ENCODE measurements around the gene SOX11. TPM values are rescaled to one million over a fixed set of nuclear protein-coding genes. Genes with fewer than 3 reads are reported as not detected.
"Not testable (repeated sequence)": the region's sequence is repeated elsewhere in the genome, so short reads cannot be mapped to it uniquely, and the experiment has no call there.

The SOX11 gene
- total RNA-seq (2021) (22.5 to 24.8 TPM (median 24.0 TPM) in 3 replicates), Bru-seq, nascent RNA (percentile 94 among the genes with signal in this experiment)
- long read RNA-seq, experiment 1, full-length matches to known transcripts, result 23 of 23 reads
- long read RNA-seq, experiment 1, partial matches to known transcripts, result 0 of 23 reads
- long read RNA-seq, experiment 1, other reads (novel, unspliced or antisense), result 0 of 23 reads
- long read RNA-seq, experiment 2, full-length matches to known transcripts, result 42 of 42 reads
- long read RNA-seq, experiment 2, partial matches to known transcripts, result 0 of 42 reads
- long read RNA-seq, experiment 2, other reads (novel, unspliced or antisense), result 0 of 42 reads
- long read RNA-seq, experiment 3, full-length matches to known transcripts, result 5 of 5 reads
- long read RNA-seq, experiment 3, partial matches to known transcripts, result 0 of 5 reads
- long read RNA-seq, experiment 3, other reads (novel, unspliced or antisense), result 0 of 5 reads

DNA sequence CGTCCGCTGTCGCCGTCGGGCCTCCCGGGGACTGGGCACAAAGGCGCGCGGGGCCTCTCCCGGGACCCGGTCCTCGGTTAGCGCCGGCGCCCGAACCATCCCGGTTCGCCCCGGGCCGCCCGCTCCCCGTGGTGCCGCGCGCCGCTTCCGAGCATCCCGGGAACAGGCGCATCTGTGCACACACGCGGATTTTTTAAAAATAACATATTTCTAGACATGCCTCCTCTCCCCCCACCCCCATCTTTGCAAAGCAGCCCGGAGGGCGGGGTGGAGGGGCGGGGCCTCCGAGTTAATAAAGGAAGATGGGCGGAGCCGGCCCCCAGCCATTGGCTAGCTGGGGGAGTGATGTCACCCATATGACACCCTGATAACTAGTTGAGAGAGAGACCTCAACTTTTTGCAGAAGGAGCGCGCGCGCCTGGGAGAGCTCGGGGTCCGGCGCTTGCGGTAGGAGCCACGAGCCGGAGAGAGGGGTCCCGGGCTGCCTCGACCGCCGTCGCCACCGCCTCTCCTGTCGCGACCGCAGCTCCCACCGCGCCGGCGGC lies at the start of gene SOX11:
Gene SOX11, plus strand, starts transcription at position 400 of the 545 bp plus-strand sequence. CDS start 338 bp downstream, outside the sequence.
- no peak for TF ChIP-seq PRRX2 (CRISPR knock-in tag; IDR thresholded peaks at IDR 0.05)
- TF ChIP-seq, protein P1, sequence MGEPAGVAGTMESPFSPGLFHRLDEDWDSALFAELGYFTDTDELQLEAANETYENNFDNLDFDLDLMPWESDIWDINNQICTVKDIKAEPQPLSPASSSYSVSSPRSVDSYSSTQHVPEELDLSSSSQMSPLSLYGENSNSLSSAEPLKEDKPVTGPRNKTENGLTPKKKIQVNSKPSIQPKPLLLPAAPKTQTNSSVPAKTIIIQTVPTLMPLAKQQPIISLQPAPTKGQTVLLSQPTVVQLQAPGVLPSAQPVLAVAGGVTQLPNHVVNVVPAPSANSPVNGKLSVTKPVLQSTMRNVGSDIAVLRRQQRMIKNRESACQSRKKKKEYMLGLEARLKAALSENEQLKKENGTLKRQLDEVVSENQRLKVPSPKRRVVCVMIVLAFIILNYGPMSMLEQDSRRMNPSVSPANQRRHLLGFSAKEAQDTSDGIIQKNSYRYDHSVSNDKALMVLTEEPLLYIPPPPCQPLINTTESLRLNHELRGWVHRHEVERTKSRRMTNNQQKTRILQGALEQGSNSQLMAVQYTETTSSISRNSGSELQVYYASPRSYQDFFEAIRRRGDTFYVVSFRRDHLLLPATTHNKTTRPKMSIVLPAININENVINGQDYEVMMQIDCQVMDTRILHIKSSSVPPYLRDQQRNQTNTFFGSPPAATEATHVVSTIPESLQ (CRISPR knock-in tag; IDR thresholded peaks at IDR 0.05), result no peak
- TF ChIP-seq TEAD1 (CRISPR knock-in tag; IDR thresholded peaks at IDR 0.05), result no peak
- no peak for TF ChIP-seq ATF1 (CRISPR knock-in tag; IDR thresholded peaks at IDR 0.05)
- no peak for TF ChIP-seq FOXK1 (CRISPR knock-in tag; IDR thresholded peaks at IDR 0.05)
- TF ChIP-seq, protein P2, sequence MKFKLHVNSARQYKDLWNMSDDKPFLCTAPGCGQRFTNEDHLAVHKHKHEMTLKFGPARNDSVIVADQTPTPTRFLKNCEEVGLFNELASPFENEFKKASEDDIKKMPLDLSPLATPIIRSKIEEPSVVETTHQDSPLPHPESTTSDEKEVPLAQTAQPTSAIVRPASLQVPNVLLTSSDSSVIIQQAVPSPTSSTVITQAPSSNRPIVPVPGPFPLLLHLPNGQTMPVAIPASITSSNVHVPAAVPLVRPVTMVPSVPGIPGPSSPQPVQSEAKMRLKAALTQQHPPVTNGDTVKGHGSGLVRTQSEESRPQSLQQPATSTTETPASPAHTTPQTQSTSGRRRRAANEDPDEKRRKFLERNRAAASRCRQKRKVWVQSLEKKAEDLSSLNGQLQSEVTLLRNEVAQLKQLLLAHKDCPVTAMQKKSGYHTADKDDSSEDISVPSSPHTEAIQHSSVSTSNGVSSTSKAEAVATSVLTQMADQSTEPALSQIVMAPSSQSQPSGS (CRISPR knock-in tag; IDR thresholded peaks at IDR 0.05; ENCODE audit: borderline replicate concordance, low read depth), result no peak
- TF ChIP-seq JUN (CRISPR knock-in tag; IDR thresholded peaks at IDR 0.05), result no peak
- TF ChIP-seq SMAD3 (CRISPR knock-in tag; IDR thresholded peaks at IDR 0.05; ENCODE audit: borderline replicate concordance), result no peak
- TF ChIP-seq ETV6 (CRISPR knock-in tag; IDR thresholded peaks at IDR 0.05), result no peak
- TF ChIP-seq TCF7 (CRISPR knock-in tag; IDR thresholded peaks at IDR 0.05; ENCODE audit: low read depth), result no peak
- TF ChIP-seq ZNF317 (CRISPR knock-in tag; IDR thresholded peaks at IDR 0.05; ENCODE audit: borderline replicate concordance, low read depth), result no peak
- TF ChIP-seq, protein P3, sequence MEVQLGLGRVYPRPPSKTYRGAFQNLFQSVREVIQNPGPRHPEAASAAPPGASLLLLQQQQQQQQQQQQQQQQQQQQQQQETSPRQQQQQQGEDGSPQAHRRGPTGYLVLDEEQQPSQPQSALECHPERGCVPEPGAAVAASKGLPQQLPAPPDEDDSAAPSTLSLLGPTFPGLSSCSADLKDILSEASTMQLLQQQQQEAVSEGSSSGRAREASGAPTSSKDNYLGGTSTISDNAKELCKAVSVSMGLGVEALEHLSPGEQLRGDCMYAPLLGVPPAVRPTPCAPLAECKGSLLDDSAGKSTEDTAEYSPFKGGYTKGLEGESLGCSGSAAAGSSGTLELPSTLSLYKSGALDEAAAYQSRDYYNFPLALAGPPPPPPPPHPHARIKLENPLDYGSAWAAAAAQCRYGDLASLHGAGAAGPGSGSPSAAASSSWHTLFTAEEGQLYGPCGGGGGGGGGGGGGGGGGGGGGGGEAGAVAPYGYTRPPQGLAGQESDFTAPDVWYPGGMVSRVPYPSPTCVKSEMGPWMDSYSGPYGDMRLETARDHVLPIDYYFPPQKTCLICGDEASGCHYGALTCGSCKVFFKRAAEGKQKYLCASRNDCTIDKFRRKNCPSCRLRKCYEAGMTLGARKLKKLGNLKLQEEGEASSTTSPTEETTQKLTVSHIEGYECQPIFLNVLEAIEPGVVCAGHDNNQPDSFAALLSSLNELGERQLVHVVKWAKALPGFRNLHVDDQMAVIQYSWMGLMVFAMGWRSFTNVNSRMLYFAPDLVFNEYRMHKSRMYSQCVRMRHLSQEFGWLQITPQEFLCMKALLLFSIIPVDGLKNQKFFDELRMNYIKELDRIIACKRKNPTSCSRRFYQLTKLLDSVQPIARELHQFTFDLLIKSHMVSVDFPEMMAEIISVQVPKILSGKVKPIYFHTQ (CRISPR knock-in tag; IDR thresholded peaks at IDR 0.05), result no peak
- no peak for TF ChIP-seq ZNF138 (CRISPR knock-in tag; conservative IDR thresholded peaks at IDR 0.05)
- TF ChIP-seq, protein P4, sequence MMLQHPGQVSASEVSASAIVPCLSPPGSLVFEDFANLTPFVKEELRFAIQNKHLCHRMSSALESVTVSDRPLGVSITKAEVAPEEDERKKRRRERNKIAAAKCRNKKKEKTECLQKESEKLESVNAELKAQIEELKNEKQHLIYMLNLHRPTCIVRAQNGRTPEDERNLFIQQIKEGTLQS (CRISPR knock-in tag; conservative IDR thresholded peaks at IDR 0.05), result no peak
- TF ChIP-seq, protein P5, sequence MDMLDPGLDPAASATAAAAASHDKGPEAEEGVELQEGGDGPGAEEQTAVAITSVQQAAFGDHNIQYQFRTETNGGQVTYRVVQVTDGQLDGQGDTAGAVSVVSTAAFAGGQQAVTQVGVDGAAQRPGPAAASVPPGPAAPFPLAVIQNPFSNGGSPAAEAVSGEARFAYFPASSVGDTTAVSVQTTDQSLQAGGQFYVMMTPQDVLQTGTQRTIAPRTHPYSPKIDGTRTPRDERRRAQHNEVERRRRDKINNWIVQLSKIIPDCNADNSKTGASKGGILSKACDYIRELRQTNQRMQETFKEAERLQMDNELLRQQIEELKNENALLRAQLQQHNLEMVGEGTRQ (CRISPR knock-in tag; IDR thresholded peaks at IDR 0.05), result no peak
- TF ChIP-seq, protein P6, sequence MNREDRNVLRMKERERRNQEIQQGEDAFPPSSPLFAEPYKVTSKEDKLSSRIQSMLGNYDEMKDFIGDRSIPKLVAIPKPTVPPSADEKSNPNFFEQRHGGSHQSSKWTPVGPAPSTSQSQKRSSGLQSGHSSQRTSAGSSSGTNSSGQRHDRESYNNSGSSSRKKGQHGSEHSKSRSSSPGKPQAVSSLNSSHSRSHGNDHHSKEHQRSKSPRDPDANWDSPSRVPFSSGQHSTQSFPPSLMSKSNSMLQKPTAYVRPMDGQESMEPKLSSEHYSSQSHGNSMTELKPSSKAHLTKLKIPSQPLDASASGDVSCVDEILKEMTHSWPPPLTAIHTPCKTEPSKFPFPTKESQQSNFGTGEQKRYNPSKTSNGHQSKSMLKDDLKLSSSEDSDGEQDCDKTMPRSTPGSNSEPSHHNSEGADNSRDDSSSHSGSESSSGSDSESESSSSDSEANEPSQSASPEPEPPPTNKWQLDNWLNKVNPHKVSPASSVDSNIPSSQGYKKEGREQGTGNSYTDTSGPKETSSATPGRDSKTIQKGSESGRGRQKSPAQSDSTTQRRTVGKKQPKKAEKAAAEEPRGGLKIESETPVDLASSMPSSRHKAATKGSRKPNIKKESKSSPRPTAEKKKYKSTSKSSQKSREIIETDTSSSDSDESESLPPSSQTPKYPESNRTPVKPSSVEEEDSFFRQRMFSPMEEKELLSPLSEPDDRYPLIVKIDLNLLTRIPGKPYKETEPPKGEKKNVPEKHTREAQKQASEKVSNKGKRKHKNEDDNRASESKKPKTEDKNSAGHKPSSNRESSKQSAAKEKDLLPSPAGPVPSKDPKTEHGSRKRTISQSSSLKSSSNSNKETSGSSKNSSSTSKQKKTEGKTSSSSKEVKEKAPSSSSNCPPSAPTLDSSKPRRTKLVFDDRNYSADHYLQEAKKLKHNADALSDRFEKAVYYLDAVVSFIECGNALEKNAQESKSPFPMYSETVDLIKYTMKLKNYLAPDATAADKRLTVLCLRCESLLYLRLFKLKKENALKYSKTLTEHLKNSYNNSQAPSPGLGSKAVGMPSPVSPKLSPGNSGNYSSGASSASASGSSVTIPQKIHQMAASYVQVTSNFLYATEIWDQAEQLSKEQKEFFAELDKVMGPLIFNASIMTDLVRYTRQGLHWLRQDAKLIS (CRISPR knock-in tag; IDR thresholded peaks at IDR 0.05; ENCODE audit: borderline replicate concordance), result no peak
- TF ChIP-seq NFATC4 (CRISPR knock-in tag; IDR thresholded peaks at IDR 0.05), result no peak
- TF ChIP-seq ELF4 (CRISPR knock-in tag; IDR thresholded peaks at IDR 0.05; ENCODE audit: low read depth), result no peak
- no peak for TF ChIP-seq FOXJ3 (CRISPR knock-in tag; IDR thresholded peaks at IDR 0.05; ENCODE audit: borderline replicate concordance)
- no peak for TF ChIP-seq ZNF416 (CRISPR knock-in tag; IDR thresholded peaks at IDR 0.05)
- Mint-ChIP-seq H3K27ac (no peak within 1 kb of the TSS; the same call in 1 of the 2 replicates), H3K27me3 (ENCODE audit: low read depth) (peaks cover 19% of the 10 kb centered on the region), H3K36me3 (peaks cover 22% of the 10 kb centered on the region), H3K4me3 (peak within 1 kb of the TSS; percentile 92), H3K4me1 (peaks cover 6% of the 10 kb centered on the region), H3K9me3 (peaks cover 17% of the 10 kb centered on the region)
- CTCF ChIA-PET, result interaction anchor here (0.6 to 3.6 kb wide), 2 partner anchors 53 to 224 kb away, joined by 3 to 9 read pairs; no protein-coding TSS in a partner anchor
- DNase-seq (ENCODE audit: low spot score) (peak; percentile 82), ATAC-seq (peak; percentile 44)
- POLR2A ChIA-PET, result interaction anchor here (0.6 to 4.6 kb wide), 2 partner anchors 13 to 34 kb away, joined by 5 to 26 read pairs; no protein-coding TSS in a partner anchor

DNA sequence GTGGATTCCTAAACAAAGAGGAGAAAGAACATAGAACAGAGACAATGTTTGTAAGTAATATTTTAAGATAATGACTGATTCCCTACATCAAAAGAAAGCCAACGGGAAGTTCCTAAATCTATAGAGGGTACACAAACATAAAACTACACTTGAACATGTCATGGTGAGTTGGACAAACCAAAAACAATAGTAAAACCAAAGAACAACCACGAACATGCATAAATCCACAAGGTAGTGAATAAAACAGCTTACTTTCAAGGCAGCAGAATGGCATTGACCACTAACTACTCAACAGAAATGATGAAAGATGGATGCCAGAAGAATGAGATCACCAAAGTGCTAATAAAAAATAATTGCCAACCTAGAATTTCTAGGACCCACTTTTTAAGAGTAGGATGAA lies 39.5 kb upstream of the SOX11 start:
- not testable (repeated sequence) for H3K27ac Mint-ChIP-seq, H3K4me3 Mint-ChIP-seq

More for the DNA sequence above, 39.5 kb upstream of the SOX11 start:
- H3K4me1 Mint-ChIP-seq; H3K27me3 Mint-ChIP-seq (ENCODE audit: low read depth); CTCF ChIA-PET; POLR2A ChIA-PET; ATAC-seq; DNase-seq (ENCODE audit: low spot score): not testable (repeated sequence)
- H3K36me3 Mint-ChIP-seq, result peaks cover 43% of the 10 kb centered on the region
- peaks cover 61% of the 10 kb centered on the region for H3K9me3 Mint-ChIP-seq

All from WTC11 (cell line).